ENCODE measurements around the gene CPLX3.

GRCh38 chr15:74863239-74864056 lies 37.0 kb downstream of the CPLX3 start:
- no peak for TF ChIP-seq CTCF (IDR thresholded peaks at IDR 0.05)
- TF ChIP-seq POLR2A (IDR thresholded peaks at IDR 0.05), result no peak
- TF ChIP-seq POLR2AphosphoS5 (IDR thresholded peaks at IDR 0.05), result no peak
